H9 (cell line): ENCODE data around the gene PSMB5. TPM values are rescaled to one million over a fixed set of nuclear protein-coding genes. Genes with fewer than 3 reads are reported as not detected.

Source experiments
- DNase-seq: peaks from one replicate; pipeline ENCODE4 v3.0.0-alpha.2; 2017
- H2AFZ ChIP-seq: one replicate; pipeline ENCODE4 v1.6.1; 2013; ENCODE audit warnings: mild to moderate bottlenecking, low read length, control low read depth, moderate library complexity
- H2AK5ac ChIP-seq: 2 replicates; pipeline ENCODE4 v1.6.1; 2013; ENCODE audit warnings: low read length, control low read depth, mixed read lengths; ENCODE audit not compliant: insufficient read length
- H2BK120ac ChIP-seq: one replicate; pipeline ENCODE4 v1.6.1; 2013; ENCODE audit warnings: low read depth, mild to moderate bottlenecking, low read length, control low read depth, inconsistent platforms; ENCODE audit not compliant: poor library complexity, severe bottlenecking
- H2BK12ac ChIP-seq: 2 replicates; pipeline ENCODE4 v1.6.1; 2013; ENCODE audit warnings: low read length, control low read depth, mixed read lengths, low read depth; ENCODE audit not compliant: insufficient read length
- H2BK15ac ChIP-seq: 2 replicates; pipeline ENCODE4 v1.6.1; 2013; ENCODE audit warnings: low read depth, low read length, control low read depth
- H2BK20ac ChIP-seq: one replicate; pipeline ENCODE4 v1.6.1; 2013; ENCODE audit warnings: low read depth, mild to moderate bottlenecking, low read length, control low read depth, inconsistent platforms; ENCODE audit not compliant: poor library complexity, severe bottlenecking
- H2BK5ac ChIP-seq: 2 replicates; pipeline ENCODE4 v1.6.1; 2013; ENCODE audit warnings: low read length, control low read depth, mixed read lengths; ENCODE audit not compliant: insufficient read length
- H3K14ac ChIP-seq: 2 replicates; pipeline ENCODE4 v1.6.1; 2013; ENCODE audit warnings: low read length, control low read depth; ENCODE audit not compliant: insufficient read depth
- H3K18ac ChIP-seq: 2 replicates; pipeline ENCODE4 v1.6.1; 2013; ENCODE audit warnings: low read depth, mild to moderate bottlenecking, mixed read lengths, low read length, control low read depth; ENCODE audit not compliant: insufficient read length
- H3K23ac ChIP-seq: 2 replicates; pipeline ENCODE4 v1.6.1; 2013; ENCODE audit warnings: low read length, control low read depth, mixed read lengths, low read depth; ENCODE audit not compliant: insufficient read length
- H3K23me2 ChIP-seq: 2 replicates; pipeline ENCODE4 v1.6.1; 2013; ENCODE audit warnings: low read depth, mild to moderate bottlenecking, mixed read lengths, low read length, control low read depth; ENCODE audit not compliant: insufficient read length, poor library complexity, severe bottlenecking
- H3K27ac ChIP-seq: 2 replicates; pipeline ENCODE4 v1.5.1; 2013; ENCODE audit warnings: low read length, control low read depth, mixed read lengths, low read depth; ENCODE audit not compliant: insufficient read length
- H3K27me3 ChIP-seq: 2 replicates; pipeline ENCODE4 v1.6.1; 2013; ENCODE audit warnings: low read length, control low read depth, inconsistent platforms; ENCODE audit not compliant: insufficient read depth
- H3K4ac ChIP-seq: 2 replicates; pipeline ENCODE4 v1.6.1; 2013; ENCODE audit warnings: low read depth, mild to moderate bottlenecking, control low read depth, inconsistent platforms, low read length, moderate library complexity
- H3K4me1 ChIP-seq: 2 replicates; pipeline ENCODE4 v1.6.1; 2013; ENCODE audit warnings: low read length, control low read depth, inconsistent platforms; ENCODE audit not compliant: insufficient read depth
- H3K4me2 ChIP-seq: 2 replicates; pipeline ENCODE4 v1.6.1; 2013; ENCODE audit warnings: low read length, control low read depth, mixed read lengths; ENCODE audit not compliant: insufficient read length, insufficient read depth
- H3K56ac ChIP-seq: 2 replicates; pipeline ENCODE4 v1.6.1; 2013; ENCODE audit warnings: low read depth, mild to moderate bottlenecking, mixed read lengths, low read length, control low read depth; ENCODE audit not compliant: insufficient read length
- H3K79me1 ChIP-seq: 2 replicates; pipeline ENCODE4 v1.6.1; 2013; ENCODE audit warnings: low read depth, mild to moderate bottlenecking, moderate library complexity, low read length, control low read depth, inconsistent platforms; ENCODE audit not compliant: insufficient read depth, poor library complexity, severe bottlenecking
- H3K79me2 ChIP-seq: 2 replicates; pipeline ENCODE4 v1.6.1; 2013; ENCODE audit warnings: low read length, control low read depth, inconsistent platforms; ENCODE audit not compliant: insufficient read depth
- H3K9ac ChIP-seq: 2 replicates; pipeline ENCODE4 v1.6.1; 2013; ENCODE audit warnings: low read length, control low read depth, mixed read lengths; ENCODE audit not compliant: insufficient read length; ENCODE audit errors: extremely low read depth
- H3K9me3 ChIP-seq: one replicate; pipeline ENCODE4 v1.6.1; 2013; ENCODE audit warnings: low read depth, low read length, inconsistent platforms; ENCODE audit not compliant: control insufficient read depth
- H3T11ph ChIP-seq: one replicate; pipeline ENCODE4 v1.6.1; 2013; ENCODE audit warnings: mild to moderate bottlenecking, low read length, control low read depth, inconsistent platforms
- H4K20me1 ChIP-seq: one replicate; pipeline ENCODE4 v1.6.1; 2013; ENCODE audit not compliant: control insufficient read depth, insufficient read length, insufficient read depth
- H4K5ac ChIP-seq: 2 replicates; pipeline ENCODE4 v1.6.1; 2013; ENCODE audit warnings: low read depth, mild to moderate bottlenecking, mixed read lengths, low read length, control low read depth; ENCODE audit not compliant: insufficient read length
- H4K8ac ChIP-seq: replicated peaks from 2 replicates; pipeline ENCODE4 v1.6.1; 2013; ENCODE audit warnings: low read length, control low read depth, mixed read lengths, low read depth; ENCODE audit not compliant: insufficient read length
- H4K91ac ChIP-seq: 2 replicates; pipeline ENCODE4 v1.6.1; 2013; ENCODE audit warnings: low read depth, mild to moderate bottlenecking, moderate library complexity, mixed read lengths, low read length, control low read depth; ENCODE audit not compliant: insufficient read length
- H3K27ac Mint-ChIP-seq, 3 experiments: 2 replicates in 2 of 3; 3 replicates in 1 of 3; pipeline ENCODE4 v1.8.0; 2020 to 2021; ENCODE audit warnings: mixed read lengths in 3 of 3, mild to moderate bottlenecking in 1 of 3, moderate library complexity in 1 of 3
- H3K27me3 Mint-ChIP-seq: 2 replicates; pipeline ENCODE4 v1.8.0; 2021; ENCODE audit warnings: low read depth, mild to moderate bottlenecking, moderate library complexity, mixed read lengths
- H3K36me3 Mint-ChIP-seq, 3 experiments: 2 replicates in 2 of 3; 3 replicates in 1 of 3; pipeline ENCODE4 v1.8.0; 2020 to 2021; ENCODE audit warnings: low read depth in 3 of 3, mixed read lengths in 3 of 3; ENCODE audit not compliant: insufficient read depth in 1 of 3
- H3K4me1 Mint-ChIP-seq, 2 experiments: 2 replicates each; pipeline ENCODE4 v1.8.0; 2020; ENCODE audit warnings: mixed read lengths in 2 of 2
- H3K4me3 Mint-ChIP-seq, 2 experiments: 2 replicates in 1 of 2; 3 replicates in 1 of 2; pipeline ENCODE4 v1.8.0; 2020 to 2021; ENCODE audit warnings: mild to moderate bottlenecking in 2 of 2, mixed read lengths in 2 of 2, moderate library complexity in 1 of 2
- H3K9me3 Mint-ChIP-seq, 2 experiments: 2 replicates in 1 of 2; 3 replicates in 1 of 2; pipeline ENCODE4 v1.8.0; 2020; ENCODE audit warnings: mild to moderate bottlenecking in 2 of 2, mixed read lengths in 2 of 2, moderate library complexity in 1 of 2
- WGBS: extraction: QIAGEN DNeasy Blood & Tissue Kit; methylation state at CpG from one replicate; pipeline ENCODE4 v1.1.7; 2013; ENCODE audit warnings: missing lambda C conversion rate, low lambda C conversion rate, mixed read lengths; ENCODE audit not compliant: insufficient read length; ENCODE audit errors: extremely low coverage; 5-methylcytosine and 5-hydroxymethylcytosine counted together
- total RNA-seq: library from RNA; stranded (reverse); gene quantifications from 2 replicates; pipeline ENCODE4 v1.2.1, GENCODE V29; 2021
- TF ChIP-seq, protein P1 (sequence below): fragments of 200-600 bp; sonication (generic); conservative IDR thresholded peaks from 3 replicates; pipeline ENCODE4 v1.8.0; 2021; ENCODE audit warnings: antibody characterized with exemption, mild to moderate bottlenecking

Gene PSMB5
- total RNA-seq, 1 experiment from 2014 or later: 252 TPM

DNA sequence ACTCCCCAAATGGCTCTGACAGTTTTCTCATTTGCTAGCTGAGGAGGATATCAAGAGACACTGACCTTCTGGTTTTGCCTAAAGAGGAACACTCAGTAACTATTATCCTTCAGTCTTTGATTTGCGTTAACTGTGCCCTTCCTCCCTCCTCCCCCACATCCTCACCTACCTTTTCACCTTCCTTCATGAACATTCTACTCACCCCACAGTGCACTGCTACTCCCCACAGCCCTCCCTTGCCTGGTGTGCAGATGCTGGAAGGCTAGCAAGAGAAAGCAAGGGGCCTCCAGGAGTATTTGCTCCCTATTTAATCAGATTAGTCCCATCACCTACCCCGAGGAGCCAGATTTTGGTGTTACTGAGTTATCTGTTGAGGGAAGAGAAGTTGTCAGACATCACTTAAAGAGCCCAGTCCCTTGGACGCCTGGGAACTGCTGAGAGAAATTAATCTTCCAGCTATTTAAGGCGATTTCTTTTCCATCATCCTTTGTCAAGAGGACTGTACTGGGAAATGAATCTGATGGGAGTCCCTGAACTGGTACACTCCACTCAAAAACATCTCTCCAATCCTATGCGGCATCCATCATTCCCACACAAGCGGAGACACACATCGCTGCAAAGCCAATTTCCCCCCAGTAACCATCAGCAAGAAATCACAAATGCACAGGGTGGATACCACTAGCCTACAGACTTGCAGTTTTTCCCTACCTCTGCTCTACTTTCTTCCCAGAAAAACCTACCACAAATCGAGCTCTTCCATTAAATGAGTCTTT lies 11.5 kb downstream of the PSMB5 start:
- Histone ChIP-seq H3K4ac (no peak overlapping the region), H2AFZ (no peak overlapping the region), H4K91ac (no peak overlapping the region), H4K5ac (no peak overlapping the region), H3K4me1 (no peaks in the 10 kb centered on the region), H3K79me2 (no peaks in the 10 kb centered on the region), H3K9ac (peak overlapping the region; percentile 32), H2BK5ac (no peak overlapping the region), H3K18ac (no peak overlapping the region), H4K20me1 (no peaks in the 10 kb centered on the region), H3T11ph (no peak overlapping the region), H3K27ac (no peak overlapping the region), H3K27me3 (no peaks in the 10 kb centered on the region), H4K8ac (no peak overlapping the region), H3K23ac (no peak overlapping the region), H2AK5ac (no peak overlapping the region), H3K23me2 (no peaks in the 10 kb centered on the region), H2BK12ac (no peak overlapping the region), H3K9me3 (no peaks in the 10 kb centered on the region), H3K56ac (no peak overlapping the region), H3K79me1 (no peaks in the 10 kb centered on the region), H3K4me2 (no peak overlapping the region), H2BK20ac (no peak overlapping the region), H2BK15ac (no peak overlapping the region), H2BK120ac (no peak overlapping the region), H3K14ac (no peak overlapping the region)
- no peak for DNase-seq
- H3K27me3 Mint-ChIP-seq: no peaks in the 10 kb centered on the region
- TF ChIP-seq, protein P1, sequence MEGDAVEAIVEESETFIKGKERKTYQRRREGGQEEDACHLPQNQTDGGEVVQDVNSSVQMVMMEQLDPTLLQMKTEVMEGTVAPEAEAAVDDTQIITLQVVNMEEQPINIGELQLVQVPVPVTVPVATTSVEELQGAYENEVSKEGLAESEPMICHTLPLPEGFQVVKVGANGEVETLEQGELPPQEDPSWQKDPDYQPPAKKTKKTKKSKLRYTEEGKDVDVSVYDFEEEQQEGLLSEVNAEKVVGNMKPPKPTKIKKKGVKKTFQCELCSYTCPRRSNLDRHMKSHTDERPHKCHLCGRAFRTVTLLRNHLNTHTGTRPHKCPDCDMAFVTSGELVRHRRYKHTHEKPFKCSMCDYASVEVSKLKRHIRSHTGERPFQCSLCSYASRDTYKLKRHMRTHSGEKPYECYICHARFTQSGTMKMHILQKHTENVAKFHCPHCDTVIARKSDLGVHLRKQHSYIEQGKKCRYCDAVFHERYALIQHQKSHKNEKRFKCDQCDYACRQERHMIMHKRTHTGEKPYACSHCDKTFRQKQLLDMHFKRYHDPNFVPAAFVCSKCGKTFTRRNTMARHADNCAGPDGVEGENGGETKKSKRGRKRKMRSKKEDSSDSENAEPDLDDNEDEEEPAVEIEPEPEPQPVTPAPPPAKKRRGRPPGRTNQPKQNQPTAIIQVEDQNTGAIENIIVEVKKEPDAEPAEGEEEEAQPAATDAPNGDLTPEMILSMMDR: no peak
- H3K4me1 Mint-ChIP-seq: peaks cover 34 to 37% of the 10 kb centered on the region in 2 experiments
- H3K36me3 Mint-ChIP-seq: peaks cover 22 to 30% (median 29%) of the 10 kb centered on the region in 3 experiments
- H3K27ac Mint-ChIP-seq: peak overlapping the region in 2 of 3 experiments; percentile 9 to 91; a peak in 2 of 7 replicates
- no peaks in the 10 kb centered on the region for H3K9me3 Mint-ChIP-seq
- no CpG with 5 or more reads among the region's 8 CpGs for WGBS
- no peak overlapping the region for H3K4me3 Mint-ChIP-seq
